Body of pancreas (tissue), 4 donors: Measurements from ENCODE around the gene CPNE5.

Experiments
- POLR2A ChIP-seq, 3 donors: fragments of 450-650 bp; IDR thresholded peaks; one replicate each; pipeline ENCODE4 v1.6.1; 2016; ENCODE audit warnings: antibody characterized with exemption in 3 of 3, mild to moderate bottlenecking in 2 of 3
- TF ChIP-seq, protein P1 (sequence below), 7 experiments: fragments of 450-650 bp in 4 of 7; fragments of 200-600 bp in 3 of 7; sonication (generic) in 3 of 7; IDR thresholded peaks; one replicate each; pipeline ENCODE4 v1.5.1; 2016 to 2019; ENCODE audit warnings: antibody characterized with exemption in 7 of 7

DNA sequence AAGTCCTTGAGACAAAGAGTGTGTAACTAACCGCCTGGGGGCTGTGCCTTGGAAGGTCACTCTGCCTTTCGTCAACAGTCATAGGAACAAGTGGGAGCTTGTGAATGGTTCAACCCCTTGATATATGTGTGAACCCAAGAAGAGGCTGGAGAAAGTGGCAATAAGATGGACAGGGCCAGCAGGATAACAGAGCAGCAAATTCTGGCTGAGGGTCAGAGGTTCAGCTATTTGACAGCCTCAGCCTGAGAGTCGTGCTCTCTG is 54.9 kb downstream of the CPNE5 start:
- no peak for TF ChIP-seq POLR2A (IDR thresholded peaks at IDR 0.05)
- TF ChIP-seq, protein P1, sequence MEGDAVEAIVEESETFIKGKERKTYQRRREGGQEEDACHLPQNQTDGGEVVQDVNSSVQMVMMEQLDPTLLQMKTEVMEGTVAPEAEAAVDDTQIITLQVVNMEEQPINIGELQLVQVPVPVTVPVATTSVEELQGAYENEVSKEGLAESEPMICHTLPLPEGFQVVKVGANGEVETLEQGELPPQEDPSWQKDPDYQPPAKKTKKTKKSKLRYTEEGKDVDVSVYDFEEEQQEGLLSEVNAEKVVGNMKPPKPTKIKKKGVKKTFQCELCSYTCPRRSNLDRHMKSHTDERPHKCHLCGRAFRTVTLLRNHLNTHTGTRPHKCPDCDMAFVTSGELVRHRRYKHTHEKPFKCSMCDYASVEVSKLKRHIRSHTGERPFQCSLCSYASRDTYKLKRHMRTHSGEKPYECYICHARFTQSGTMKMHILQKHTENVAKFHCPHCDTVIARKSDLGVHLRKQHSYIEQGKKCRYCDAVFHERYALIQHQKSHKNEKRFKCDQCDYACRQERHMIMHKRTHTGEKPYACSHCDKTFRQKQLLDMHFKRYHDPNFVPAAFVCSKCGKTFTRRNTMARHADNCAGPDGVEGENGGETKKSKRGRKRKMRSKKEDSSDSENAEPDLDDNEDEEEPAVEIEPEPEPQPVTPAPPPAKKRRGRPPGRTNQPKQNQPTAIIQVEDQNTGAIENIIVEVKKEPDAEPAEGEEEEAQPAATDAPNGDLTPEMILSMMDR (IDR thresholded peaks at IDR 0.05), result no peak
